NCI-H187 treated with DMSO at 0.1 percent for 48 hours (cell line): ENCODE results near the gene NECAB2.

ENCODE experiments used
- DNase-seq: peaks from one replicate; lab custom pipeline; 2025; lab: John Stamatoyannopoulos, UW

Gene NECAB2

GRCh38 chr16:84045001-84045817, 77.2 kb downstream of the NECAB2 start:
- no peak for DNase-seq

DNA sequence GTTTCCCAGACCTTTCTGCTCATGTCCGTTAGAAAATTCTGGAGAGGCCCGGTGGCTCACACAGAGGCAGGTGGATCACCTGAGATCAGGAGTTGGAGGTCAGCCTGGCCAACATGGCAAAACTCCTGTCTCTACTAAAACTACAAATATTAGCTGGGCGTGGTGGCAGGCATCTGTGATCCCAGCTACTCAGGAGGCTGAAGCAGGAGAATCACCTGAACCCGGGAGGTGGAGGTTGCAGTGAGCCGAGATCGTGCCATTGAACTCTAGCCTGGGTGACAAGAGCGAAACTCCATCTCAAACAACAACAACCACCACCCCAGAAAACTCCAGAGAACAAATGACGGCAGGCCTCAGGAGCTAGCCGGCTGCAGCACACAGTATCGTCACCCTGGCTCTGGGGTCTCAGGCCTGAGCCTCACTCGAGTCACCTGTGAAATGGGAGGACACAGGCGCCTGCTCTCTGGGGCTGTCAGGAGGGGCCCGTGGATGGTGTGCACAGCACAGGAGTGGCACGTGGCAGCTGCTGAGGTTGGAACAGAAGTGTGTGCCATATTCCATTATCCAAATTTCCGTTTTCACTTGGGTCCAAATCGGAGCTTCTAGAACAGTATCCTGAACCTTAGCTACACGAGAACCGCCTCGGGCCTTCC, 77.9 kb downstream of the NECAB2 start:
- DNase-seq: no peak

GRCh38 chr16:84047206-84047605, 79.2 kb downstream of the NECAB2 start:
- no peak for DNase-seq

DNA sequence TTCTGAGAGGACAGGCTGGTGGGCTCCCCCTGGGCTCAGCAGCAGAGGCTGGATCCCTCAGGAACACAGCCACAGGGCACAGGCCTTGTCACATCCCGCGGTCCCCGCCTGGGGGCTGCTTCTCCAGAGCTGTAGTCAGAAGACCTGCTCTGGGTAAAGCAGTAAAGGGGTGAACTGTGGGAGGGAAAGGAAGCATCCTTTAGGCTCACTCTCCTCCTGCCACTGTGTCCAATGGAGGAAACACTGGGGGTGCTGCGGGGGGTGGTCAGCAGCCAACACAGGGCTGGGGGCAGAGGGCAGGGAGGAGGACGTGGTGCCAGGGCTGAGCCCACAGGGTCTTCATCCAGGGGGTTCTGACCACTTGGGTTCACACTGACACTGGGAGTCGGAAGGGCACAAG, 79.6 kb downstream of the NECAB2 start:
- no peak for DNase-seq

DNA sequence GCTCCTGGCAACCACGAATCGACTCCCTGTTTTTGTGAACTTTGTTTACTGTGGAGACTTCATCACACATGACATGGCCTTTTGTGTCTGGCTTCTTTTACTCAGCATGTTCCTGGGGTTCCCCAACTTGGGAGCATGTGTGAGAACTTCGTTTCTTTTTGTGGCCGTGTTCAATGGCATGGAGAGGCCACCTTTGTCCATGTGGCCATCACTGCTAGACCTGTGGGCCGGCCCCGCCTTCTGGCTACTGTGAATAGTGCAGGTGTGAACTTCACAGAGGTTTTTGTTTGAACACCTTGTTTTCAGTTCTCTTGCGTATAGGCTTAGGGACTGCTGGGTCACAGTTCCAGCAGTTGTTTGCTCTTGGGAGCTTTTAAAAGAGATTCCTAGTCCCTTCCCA, 80.2 kb downstream of the NECAB2 start:
- no peak for DNase-seq

DNA sequence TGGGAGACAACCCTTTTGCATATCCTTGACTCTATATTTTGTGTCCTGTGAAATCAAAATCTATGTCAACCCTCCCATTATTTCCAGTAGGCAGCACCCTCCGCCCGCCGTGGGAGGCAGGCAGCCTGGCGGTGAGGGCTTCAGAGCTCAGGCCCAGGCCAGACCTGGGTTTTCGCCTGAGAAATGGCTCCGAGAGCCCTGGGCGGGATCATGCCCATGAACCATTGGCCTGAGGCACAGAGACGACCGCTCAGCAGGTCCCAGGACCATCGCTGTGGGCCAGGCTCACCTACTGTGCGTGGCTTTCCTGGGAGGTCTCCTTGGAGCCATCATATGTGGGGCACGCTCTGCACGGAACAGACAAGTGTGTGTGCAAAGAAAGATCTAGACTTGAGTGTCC, 80.8 kb downstream of the NECAB2 start:
- DNase-seq: no peak

DNA sequence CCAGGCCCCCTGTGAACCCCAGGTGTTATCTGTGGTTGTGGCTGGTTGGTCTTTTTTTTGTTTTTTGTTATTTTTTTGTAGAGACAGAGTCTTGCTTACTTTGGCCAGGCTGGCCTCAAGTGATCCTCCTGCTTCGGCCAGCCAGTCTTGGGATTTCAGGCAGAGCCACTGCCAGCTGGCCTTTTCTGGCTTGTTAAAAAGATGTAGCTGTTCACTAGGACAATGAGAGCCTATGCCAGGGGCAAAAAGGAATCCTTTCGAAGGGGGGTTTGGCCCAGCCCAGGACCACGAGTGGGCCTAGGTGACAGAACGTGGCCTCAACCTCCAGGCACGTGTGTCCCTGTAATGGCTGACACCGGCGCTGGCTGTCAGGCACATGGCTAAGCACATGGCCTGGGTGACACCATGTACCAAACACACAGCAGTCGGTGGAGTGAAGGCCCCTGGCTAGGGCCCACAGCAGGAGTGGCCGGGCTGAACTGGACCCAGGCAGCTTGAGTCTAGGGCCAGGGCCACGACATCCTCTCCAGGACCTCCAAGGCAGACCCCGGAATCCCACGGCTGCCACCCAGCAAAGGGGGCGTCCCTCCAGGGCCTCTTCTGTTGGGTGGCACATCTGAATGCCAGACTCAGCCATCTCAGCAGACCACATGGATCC, 81.5 kb downstream of the NECAB2 start:
- DNase-seq: no peak

DNA sequence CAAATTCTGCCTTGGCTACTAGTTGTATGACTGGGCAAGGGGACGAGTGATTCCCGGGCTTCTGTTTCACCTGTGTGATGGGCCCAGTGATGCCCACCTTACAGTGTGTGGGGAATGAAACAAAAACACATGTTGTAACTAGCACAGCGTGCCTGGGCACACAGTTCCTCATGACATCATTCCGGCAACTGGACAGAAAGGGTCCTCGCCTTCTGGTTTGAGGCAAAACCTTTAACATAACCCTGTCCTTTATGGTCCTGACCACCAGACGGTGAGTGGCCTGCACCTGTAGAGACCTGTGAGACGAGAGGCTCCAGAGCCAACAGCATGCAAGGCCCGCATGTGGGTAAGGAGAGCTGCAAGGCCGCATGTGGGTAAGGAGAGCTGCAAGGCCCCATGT, 82.3 kb downstream of the NECAB2 start:
- DNase-seq: no peak

- DNase-seq: no peak
Measured at GRCh38 chr16:84052071-84052622, 84.1 kb downstream of the NECAB2 start.
